Suprapubic skin (tissue), 4 donors: ENCODE results near the gene NBL1. TPM values are rescaled to one million over a fixed set of nuclear protein-coding genes. Genes with fewer than 3 reads are reported as not detected.

Experiments
- DNase-seq, 2 donors: peaks; one replicate each; pipeline ENCODE4 v3.0.0-alpha.2; 2019; ENCODE audit warnings: low spot score in 2 of 2
- H3K27ac ChIP-seq: fragments of 200-600 bp; sonication (generic); one replicate; pipeline ENCODE4 v1.5.1; 2019
- H3K27me3 ChIP-seq: fragments of 200-600 bp; sonication (generic); one replicate; pipeline ENCODE4 v1.5.1; 2019
- H3K36me3 ChIP-seq: fragments of 200-600 bp; sonication (generic); one replicate; pipeline ENCODE4 v1.5.1; 2019
- H3K4me1 ChIP-seq: fragments of 200-600 bp; sonication (generic); one replicate; pipeline ENCODE4 v1.5.1; 2019
- H3K4me3 ChIP-seq: fragments of 200-600 bp; sonication (generic); one replicate; pipeline ENCODE4 v1.5.1; 2019; ENCODE audit warnings: mild to moderate bottlenecking
- H3K9me3 ChIP-seq: fragments of 200-600 bp; sonication (generic); one replicate; pipeline ENCODE4 v1.5.1; 2019
- CTCF ChIP-seq, 2 donors: fragments of 200-600 bp in 1 of 2; fragments of 450-650 bp in 1 of 2; sonication (generic) in 1 of 2; IDR thresholded peaks; one replicate each; pipeline ENCODE4 v1.5.1; 2016 to 2019; ENCODE audit warnings: antibody characterized with exemption in 2 of 2, mild to moderate bottlenecking in 1 of 2, moderate library complexity in 1 of 2
- EP300 ChIP-seq: sonication (generic); formaldehyde crosslinking; IDR thresholded peaks from one replicate; pipeline ENCODE4 v1.6.1; 2017; ENCODE audit warnings: antibody characterized with exemption
- POLR2A ChIP-seq, 2 donors: fragments of 450-650 bp; IDR thresholded peaks; one replicate each; pipeline ENCODE4 v1.6.1; 2017; ENCODE audit warnings: antibody characterized with exemption in 2 of 2, mild to moderate bottlenecking in 2 of 2, moderate library complexity in 2 of 2
- POLR2AphosphoS5 ChIP-seq, 3 donors: sonication (generic); formaldehyde crosslinking; IDR thresholded peaks; one replicate each; pipeline ENCODE4 v1.6.1; 2017; ENCODE audit warnings: antibody characterized with exemption in 3 of 3
- WGBS: methylation state at CpG from one replicate; pipeline ENCODE4 v1.1.5; 2018; 5-methylcytosine and 5-hydroxymethylcytosine counted together
- total RNA-seq, 4 donors: library from RNA; depleted of rRNA; stranded (reverse); fragments of >200 nt; gene quantifications; one replicate each; pipeline ENCODE4 v1.1.0, GENCODE V29; 2016

The NBL1 gene
- total RNA-seq, 4 donors from 2014 or later: 144 to 197 (median 167) TPM

GRCh38 chr1:19682901-19683300 is 38.8 kb downstream of the NBL1 start:
- Histone ChIP-seq H3K27ac (no peak overlapping the region), H3K4me1 (no peaks in the 10 kb centered on the region), H3K4me3 (no peak overlapping the region), H3K27me3 (no peaks in the 10 kb centered on the region), H3K36me3 (peaks cover 18% of the 10 kb centered on the region), H3K9me3 (no peaks in the 10 kb centered on the region)
- TF ChIP-seq POLR2AphosphoS5 (IDR thresholded peaks at IDR 0.05) (no peak), POLR2A (IDR thresholded peaks at IDR 0.05) (no peak), CTCF (IDR thresholded peaks at IDR 0.05) (no peak), EP300 (no peak)
- DNase-seq: no peak
- 79% methylated on average over 5 of the region's 7 CpGs for WGBS

GRCh38 chr1:19683351-19683750 is 39.2 kb downstream of the NBL1 start:
- WGBS: 74% methylated on average over 3 of the region's 8 CpGs
- no peaks in the 10 kb centered on the region for H3K9me3 ChIP-seq
- no peaks in the 10 kb centered on the region for H3K27me3 ChIP-seq
- peaks cover 22% of the 10 kb centered on the region for H3K36me3 ChIP-seq
- no peak overlapping the region for H3K4me3 ChIP-seq
- H3K4me1 ChIP-seq: no peaks in the 10 kb centered on the region
- no peak for DNase-seq
- TF ChIP-seq CTCF (IDR thresholded peaks at IDR 0.05): no peak
- no peak for TF ChIP-seq EP300
- TF ChIP-seq POLR2A (IDR thresholded peaks at IDR 0.05): no peak
- TF ChIP-seq POLR2AphosphoS5 (IDR thresholded peaks at IDR 0.05): no peak
- no peak overlapping the region for H3K27ac ChIP-seq

- Histone ChIP-seq H3K4me3 (no peak overlapping the region), H3K27me3 (no peaks in the 10 kb centered on the region), H3K36me3 (peaks cover 34% of the 10 kb centered on the region), H3K27ac (no peak overlapping the region), H3K9me3 (no peaks in the 10 kb centered on the region), H3K4me1 (no peaks in the 10 kb centered on the region)
- no peak for DNase-seq
- TF ChIP-seq CTCF (IDR thresholded peaks at IDR 0.05) (no peak), EP300 (no peak), POLR2A (IDR thresholded peaks at IDR 0.05) (no peak), POLR2AphosphoS5 (IDR thresholded peaks at IDR 0.05) (no peak)
- 87% methylated on average over 2 of the region's 2 CpGs for WGBS
Observed at GRCh38 chr1:19684677-19685076, 40.6 kb downstream of the NBL1 start.

- TF ChIP-seq EP300 (no peak), CTCF (IDR thresholded peaks at IDR 0.05) (no peak), POLR2A (IDR thresholded peaks at IDR 0.05) (no peak), POLR2AphosphoS5 (IDR thresholded peaks at IDR 0.05) (no peak)
- Histone ChIP-seq H3K27ac (no peak overlapping the region), H3K4me1 (no peaks in the 10 kb centered on the region), H3K36me3 (peaks cover 43% of the 10 kb centered on the region), H3K4me3 (no peak overlapping the region), H3K9me3 (no peaks in the 10 kb centered on the region), H3K27me3 (no peaks in the 10 kb centered on the region)
- DNase-seq: no peak
- 86% methylated on average over 9 of the region's 9 CpGs for WGBS
Observed at GRCh38 chr1:19685994-19686393, 41.9 kb downstream of the NBL1 start.

- H3K36me3 ChIP-seq: peaks cover 53% of the 10 kb centered on the region
- H3K27ac ChIP-seq: no peak overlapping the region
- no peak for DNase-seq
- 78% methylated on average over 1 of the region's 1 CpG for WGBS
- H3K27me3 ChIP-seq: no peaks in the 10 kb centered on the region
- H3K4me1 ChIP-seq: no peaks in the 10 kb centered on the region
- no peaks in the 10 kb centered on the region for H3K9me3 ChIP-seq
- TF ChIP-seq POLR2AphosphoS5 (IDR thresholded peaks at IDR 0.05): no peak
- no peak for TF ChIP-seq POLR2A (IDR thresholded peaks at IDR 0.05)
- TF ChIP-seq EP300: no peak
- no peak for TF ChIP-seq CTCF (IDR thresholded peaks at IDR 0.05)
- no peak overlapping the region for H3K4me3 ChIP-seq
Observed at GRCh38 chr1:19687414-19687813, 43.3 kb downstream of the NBL1 start.
